H1 (cell line): ENCODE data around the gene B9D1. TPM values are rescaled to one million over a fixed set of nuclear protein-coding genes. Genes with fewer than 3 reads are reported as not detected.

Experiments used
- CTCF ChIA-PET: fragments of 300-600 bp; sonication (Branson Sonifier 250); formaldehyde crosslinking; loops from one replicate; lab custom pipeline; 2021; ENCODE audit not compliant: partially characterized antibody; lab: Charles Lee
- POLR2A ChIA-PET: fragments of 300-600 bp; sonication (Branson Sonifier 250); formaldehyde crosslinking; loops from one replicate; lab custom pipeline; 2021; ENCODE audit warnings: inconsistent platforms; ENCODE audit not compliant: partially characterized antibody; lab: Charles Lee
- DNase-seq, 2 experiments: peaks; one replicate each; pipeline versions ENCODE4 v3.0.0 to v3.0.0-alpha.2; 2010 to 2022; ENCODE audit warnings: low spot score in 2 of 2, low read depth in 1 of 2, mixed read lengths in 1 of 2
- FAIRE-seq: peaks from 2 replicates; lab custom pipeline; 2011; peaks lifted over from hg19 to GRCh38; lab: Jason Lieb, UNC
- H2AFZ ChIP-seq: 2 replicates; pipeline ENCODE4 v1.8.1; 2012; ENCODE audit warnings: low read length, inconsistent platforms
- H2AK5ac ChIP-seq: 2 replicates; pipeline ENCODE4 v1.6.1; 2013; ENCODE audit warnings: low read depth, low read length
- H2BK120ac ChIP-seq: replicated peaks from 2 replicates; pipeline ENCODE3; 2013; ENCODE audit warnings: low read depth, low read length, inconsistent platforms
- H2BK12ac ChIP-seq: 2 replicates; pipeline ENCODE4 v1.6.1; 2013; ENCODE audit warnings: low read depth, low read length
- H2BK15ac ChIP-seq: 2 replicates; pipeline ENCODE4 v1.6.1; 2013; ENCODE audit warnings: low read length
- H2BK20ac ChIP-seq: 2 replicates; pipeline ENCODE4 v1.6.1; 2013; ENCODE audit warnings: low read length
- H2BK5ac ChIP-seq: 2 replicates; pipeline ENCODE4 v1.6.1; 2013; ENCODE audit warnings: low read depth, low read length
- H3K14ac ChIP-seq: 2 replicates; pipeline ENCODE4 v1.6.1; 2013; ENCODE audit warnings: inconsistent platforms; ENCODE audit not compliant: insufficient read length
- H3K18ac ChIP-seq: 2 replicates; pipeline ENCODE4 v1.6.1; 2013; ENCODE audit warnings: low read length; ENCODE audit errors: extremely low read depth
- H3K23ac ChIP-seq: 2 replicates; pipeline ENCODE4 v1.6.1; 2013; ENCODE audit warnings: inconsistent platforms; ENCODE audit not compliant: insufficient read length
- H3K23me2 ChIP-seq: 2 replicates; pipeline ENCODE4 v1.6.1; 2013; ENCODE audit warnings: low read depth, low read length
- H3K27ac ChIP-seq: 2 replicates; pipeline ENCODE4 v1.6.1; 2011; ENCODE audit warnings: low read depth, low read length, inconsistent platforms
- H3K27me3 ChIP-seq, 4 experiments: replicated peaks in 1 of 4; 1 replicate in 1 of 4; 2 replicates in 3 of 4; pipeline versions ENCODE4 v1.6.1 to v1.8.1; 2011 to 2013; ENCODE audit warnings: low read length in 3 of 4, mild to moderate bottlenecking in 3 of 4, inconsistent platforms in 2 of 4, mixed read lengths in 2 of 4, moderate library complexity in 1 of 4; ENCODE audit not compliant: control insufficient read depth in 3 of 4, insufficient read depth in 3 of 4; ENCODE audit errors: extremely low read depth in 1 of 4
- H3K36me3 ChIP-seq, 4 experiments: 2 replicates each; pipeline versions ENCODE4 v1.6.1 to v1.8.1; 2011 to 2013; ENCODE audit warnings: mild to moderate bottlenecking in 4 of 4, low read length in 3 of 4, moderate library complexity in 2 of 4, control low read depth in 1 of 4, inconsistent platforms in 1 of 4; ENCODE audit not compliant: insufficient read depth in 4 of 4, control insufficient read depth in 2 of 4
- H3K4ac ChIP-seq: replicated peaks from 2 replicates; pipeline ENCODE3; 2013; ENCODE audit warnings: low read length, low read depth, mixed read lengths, inconsistent platforms; ENCODE audit not compliant: insufficient read length
- H3K4me1 ChIP-seq, 4 experiments: replicated peaks in 1 of 4; 1 replicate in 1 of 4; 2 replicates in 3 of 4; pipeline versions ENCODE4 v1.6.1 to v1.8.1; 2011 to 2013; ENCODE audit warnings: low read length in 3 of 4, inconsistent platforms in 2 of 4, mixed read lengths in 1 of 4; ENCODE audit not compliant: insufficient read depth in 4 of 4, control insufficient read depth in 3 of 4
- H3K4me2 ChIP-seq, 2 experiments: 2 replicates each; pipeline versions ENCODE4 v1.6.1 to v1.8.1; 2011 to 2013; ENCODE audit warnings: low read depth in 2 of 2, low read length in 2 of 2, control low read depth in 1 of 2, inconsistent platforms in 1 of 2, mild to moderate bottlenecking in 1 of 2; ENCODE audit not compliant: insufficient read depth in 1 of 2
- H3K4me3 ChIP-seq, 4 experiments: fragments of 200-600, 300-600 bp in 1 of 4; sonication (generic), shearing (Covaris generic), sonication (Bioruptor Twin) in 1 of 4; 2 replicates each; pipeline versions ENCODE4 v1.5.1 to v1.8.1; 2011 to 2016; ENCODE audit warnings: low read length in 4 of 4, low read depth in 3 of 4, control low read depth in 2 of 4, inconsistent platforms in 2 of 4, mild to moderate bottlenecking in 2 of 4, mixed read lengths in 1 of 4, moderate library complexity in 1 of 4; ENCODE audit not compliant: insufficient read depth in 2 of 4; ENCODE audit errors: extremely low read depth in 1 of 4
- H3K56ac ChIP-seq: replicated peaks from 2 replicates; pipeline ENCODE3; 2013; ENCODE audit warnings: low read depth, mild to moderate bottlenecking, mixed read lengths, low read length, inconsistent platforms; ENCODE audit not compliant: insufficient read length
- H3K79me1 ChIP-seq: 2 replicates; pipeline ENCODE4 v1.6.1; 2013; ENCODE audit warnings: low read depth, low read length, control low read depth
- H3K79me2 ChIP-seq, 2 experiments: 2 replicates each; pipeline versions ENCODE4 v1.6.1 to v1.8.1; 2012 to 2013; ENCODE audit warnings: low read length in 2 of 2, mild to moderate bottlenecking in 2 of 2, inconsistent platforms in 1 of 2; ENCODE audit not compliant: insufficient read depth in 2 of 2, control insufficient read depth in 1 of 2
- H3K9ac ChIP-seq, 4 experiments: replicated peaks in 1 of 4; 1 replicate in 1 of 4; 2 replicates in 3 of 4; pipeline versions ENCODE4 v1.6.1 to v1.8.1; 2011 to 2013; ENCODE audit warnings: low read depth in 3 of 4, low read length in 3 of 4, control low read depth in 2 of 4, mild to moderate bottlenecking in 2 of 4, moderate library complexity in 2 of 4, inconsistent platforms in 1 of 4; ENCODE audit errors: extremely low read depth in 1 of 4
- H3K9me3 ChIP-seq, 2 experiments: 2 replicates each; pipeline versions ENCODE4 v1.6.1 to v1.8.1; 2012 to 2013; ENCODE audit warnings: mild to moderate bottlenecking in 2 of 2, moderate library complexity in 2 of 2, control low read depth in 1 of 2, inconsistent platforms in 1 of 2, low read depth in 1 of 2, low read length in 1 of 2, mixed read lengths in 1 of 2; ENCODE audit not compliant: insufficient read depth in 2 of 2
- H4K20me1 ChIP-seq, 2 experiments: replicated peaks in 1 of 2; 2 replicates each; pipeline versions ENCODE3 to v1.8.1; 2011 to 2013; ENCODE audit warnings: inconsistent platforms in 2 of 2, low read length in 2 of 2, mild to moderate bottlenecking in 1 of 2; ENCODE audit not compliant: insufficient read depth in 2 of 2, control insufficient read depth in 1 of 2
- H4K5ac ChIP-seq: 2 replicates; pipeline ENCODE4 v1.6.1; 2013; ENCODE audit warnings: low read length, low read depth, mixed read lengths, inconsistent platforms; ENCODE audit not compliant: insufficient read length
- H4K8ac ChIP-seq: 2 replicates; pipeline ENCODE4 v1.8.0; 2013; ENCODE audit warnings: mild to moderate bottlenecking, moderate library complexity, low read length, inconsistent platforms; ENCODE audit not compliant: insufficient read depth; ENCODE audit errors: extremely low read depth
- H4K91ac ChIP-seq: replicated peaks from 2 replicates; pipeline ENCODE3; 2013; ENCODE audit warnings: low read length, mixed read lengths, inconsistent platforms; ENCODE audit not compliant: insufficient read length
- ATF3 ChIP-seq: IDR thresholded peaks from 2 replicates; pipeline ENCODE4 v1.6.1; 2011; ENCODE audit warnings: low read depth, mild to moderate bottlenecking, low read length; ENCODE audit not compliant: insufficient read depth
- BCL11A ChIP-seq, 2 experiments: IDR thresholded peaks; one replicate each; pipeline ENCODE4 v1.6.1; 2011; ENCODE audit warnings: low read depth in 2 of 2, low read length in 2 of 2, mild to moderate bottlenecking in 2 of 2
- HDAC2 ChIP-seq, 2 experiments: fragments of 300-600 bp in 1 of 2; sonication (generic) in 1 of 2; IDR thresholded peaks; 2 replicates each; pipeline ENCODE4 v1.6.1; 2011 to 2012; ENCODE audit warnings: low read depth in 2 of 2, low read length in 2 of 2, mild to moderate bottlenecking in 2 of 2, moderate library complexity in 2 of 2, borderline replicate concordance in 1 of 2, inconsistent platforms in 1 of 2
- RAD21 ChIP-seq, 2 experiments: IDR thresholded peaks in 1 of 2; conservative IDR thresholded peaks in 1 of 2; 2 replicates each; pipeline ENCODE4 v1.6.1; 2011; ENCODE audit warnings: low read depth in 2 of 2, low read length in 2 of 2, improper control_type of control experiment in 1 of 2, inconsistent platforms in 1 of 2, mild to moderate bottlenecking in 1 of 2, moderate library complexity in 1 of 2
- RBBP5 ChIP-seq: IDR thresholded peaks from 2 replicates; pipeline ENCODE4 v1.7.1; 2012; ENCODE audit warnings: low read depth, mild to moderate bottlenecking, inconsistent platforms, low read length, moderate library complexity, borderline replicate concordance
- USF2 ChIP-seq: IDR thresholded peaks from 2 replicates; pipeline ENCODE4 v1.6.1; 2011; ENCODE audit warnings: low read length, improper control_type of control experiment
- WGBS, 2 experiments: shearing (Covaris generic) in 1 of 2; methylation state at CpG; one replicate each; pipeline versions ENCODE4 v1.1.6 to v1.1.7; 2013 to 2015; ENCODE audit warnings: low lambda C conversion rate in 2 of 2, mixed read lengths in 2 of 2, inconsistent platforms in 1 of 2, low coverage in 1 of 2, missing lambda C conversion rate in 1 of 2; ENCODE audit not compliant: insufficient replicate concordance in 2 of 2, insufficient coverage in 1 of 2, insufficient read length in 1 of 2; ENCODE audit errors: extremely low coverage in 1 of 2, missing lambda C conversion rate in 1 of 2; 5-methylcytosine and 5-hydroxymethylcytosine counted together
- polyA plus RNA-seq, 7 experiments: library from polyadenylated mRNA; depleted of rRNA in 3 of 7; stranded (reverse) in 5 of 7; unstranded in 2 of 7; fragments of >200 nt in 5 of 7; fragments of 200-250 nt in 2 of 7; gene quantifications; 1 replicate in 5 of 7; 2 replicates in 1 of 7; 4 replicates in 1 of 7; pipeline versions ENCODE4 v1.2.1 to v1.2.3, GENCODE V29; 2011 to 2013; ENCODE audit warnings: missing spikeins in 2 of 7, mixed read lengths in 2 of 7
- total RNA-seq: library from RNA; stranded (reverse); fragmentation: NEBNext Ultra II Directional; extraction: Animal tissue kit (Norgen Biotek cat#: 25700); gene quantifications from 2 replicates; pipeline ENCODE4 v1.2.1, GENCODE V29; 2021

B9D1 gene
- total and polyA plus RNA-seq, 2 of the 8 experiments (the other 6 are each of a cell fraction or from before 2014, with no cell fraction given): 24.6 to 65.7 TPM

DNA sequence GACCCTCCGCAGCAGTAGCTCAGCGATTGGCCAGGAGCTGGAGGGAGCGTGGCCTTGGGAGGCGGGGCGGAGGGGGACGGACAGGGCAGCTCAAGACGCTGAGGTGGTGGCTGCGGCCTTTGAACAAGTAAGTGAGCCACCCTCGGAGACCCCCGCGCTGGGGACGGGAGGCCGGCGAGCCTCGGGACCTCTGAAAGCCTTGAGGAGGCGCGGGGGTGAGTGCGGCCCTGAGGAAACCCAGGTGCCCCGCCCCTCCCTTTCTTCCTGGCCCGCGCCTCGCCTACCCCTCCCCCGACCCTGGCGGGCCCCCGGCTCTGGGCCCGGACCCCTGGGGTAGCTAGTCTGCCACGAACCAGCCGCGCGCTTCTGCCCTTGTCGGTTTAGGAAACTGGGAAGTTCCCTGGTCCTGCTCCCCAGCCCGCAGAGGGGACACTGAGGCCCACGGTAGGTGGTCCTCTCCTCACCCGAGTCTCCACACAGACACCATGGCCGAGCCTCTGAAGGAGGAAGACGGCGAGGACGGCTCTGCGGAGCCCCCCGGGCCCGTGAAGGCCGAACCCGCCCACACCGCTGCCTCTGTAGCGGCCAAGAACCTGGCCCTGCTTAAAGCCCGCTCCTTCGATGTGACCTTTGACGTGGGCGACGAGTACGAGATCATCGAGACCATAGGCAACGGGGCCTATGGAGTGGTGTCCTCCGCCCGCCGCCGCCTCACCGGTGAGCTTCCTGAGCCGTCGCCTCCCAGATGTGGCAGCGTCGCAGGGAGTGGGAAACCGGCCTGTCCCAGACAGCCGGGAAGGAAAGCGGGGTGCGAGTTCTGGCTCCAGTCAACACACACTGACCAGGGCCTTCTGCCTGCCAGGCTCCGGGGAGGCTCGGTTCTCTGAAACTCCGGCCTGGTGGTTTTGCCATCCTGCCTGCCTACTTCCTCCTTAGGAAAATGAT, 16.2 kb upstream of the B9D1 start, which contains the start of gene MAPK7:
MAPK7 (plus strand) TSS at position 83 of the 945 bp plus-strand sequence; CDS start at position 486, 403 bp downstream.
- H2AFZ ChIP-seq: peak within 1 kb of the TSS; percentile 30
- no peak within 1 kb of the TSS for H3K14ac ChIP-seq
- no peak within 1 kb of the TSS for H2AK5ac ChIP-seq
- H3K23me2 ChIP-seq: peaks cover 8% of the 10 kb centered on the region; the same call in 1 of the 2 replicates
- H2BK120ac ChIP-seq: no peak within 1 kb of the TSS
- peaks cover 0 to 30% of the 10 kb centered on the region in 2 experiments; a peak in 2 of 4 replicates for H3K79me2 ChIP-seq
- 17% methylated on average over 48 of the region's 69 CpGs; no CpG with 5 or more reads in 1 of the 2 experiments for WGBS, 2 experiments
- FAIRE-seq (no peak), DNase-seq (no peak)
- peak within 1 kb of the TSS; percentile 87 for H3K56ac ChIP-seq
- H3K27ac ChIP-seq: peak within 1 kb of the TSS; percentile 79
- no peak within 1 kb of the TSS; the same call in 1 of the 2 replicates for H2BK12ac ChIP-seq
- peak within 1 kb of the TSS; percentile 77 to 88 (median 84) for H3K9ac ChIP-seq
- peak within 1 kb of the TSS; percentile 95 to 97 for H3K4me2 ChIP-seq
- POLR2A ChIA-PET: interaction anchor here (0.7 to 3.8 kb wide), 13 partner anchors 8 to 391 kb away, joined by 3 to 32 read pairs (median 4); partner anchors contain the start of genes ALDH3A2, B9D1 and MFAP4
- H3K79me1 ChIP-seq: peaks cover 13% of the 10 kb centered on the region
- no peaks in the 10 kb centered on the region for H3K9me3 ChIP-seq
- H3K4me1 ChIP-seq: peaks cover 0 to 9% (median 4%) of the 10 kb centered on the region in 4 experiments
- CTCF ChIA-PET: interaction anchor here (0.6 to 2.6 kb wide), 14 partner anchors 13 to 383 kb away, joined by 3 to 20 read pairs (median 5); partner anchors contain the start of gene B9D1
- H3K23ac ChIP-seq: no peak within 1 kb of the TSS
- peak within 1 kb of the TSS; percentile 5 for H3K4ac ChIP-seq
- H3K27me3 ChIP-seq: no peaks in the 10 kb centered on the region
- H4K20me1 ChIP-seq: peaks cover 0 to 19% of the 10 kb centered on the region in 2 experiments
- peak within 1 kb of the TSS; percentile 55; the same call in 1 of the 2 replicates for H2BK5ac ChIP-seq
- H3K36me3 ChIP-seq: peaks cover 27 to 42% (median 33%) of the 10 kb centered on the region in 4 experiments
- H2BK20ac ChIP-seq: no peak within 1 kb of the TSS
- peak within 1 kb of the TSS; percentile 59 to 90 (median 82) for H3K4me3 ChIP-seq
- peak within 1 kb of the TSS; percentile 98 for H4K8ac ChIP-seq
- peak within 1 kb of the TSS; percentile 78 for H4K5ac ChIP-seq
- peak within 1 kb of the TSS; percentile 84 for H3K18ac ChIP-seq
- peak within 1 kb of the TSS; percentile 79 for H4K91ac ChIP-seq
- no peak within 1 kb of the TSS; the same call in 1 of the 2 replicates for H2BK15ac ChIP-seq
- TF ChIP-seq BCL11A (IDR thresholded peaks at IDR 0.05; ENCODE audit: low read depth in 2 of 2, low read length in 2 of 2) (no peak), HDAC2 (IDR thresholded peaks at IDR 0.05; ENCODE audit: borderline replicate concordance in 1 of 2, low read depth in 2 of 2, low read length in 2 of 2) (0 out of 4 replicates have a peak, but pooled peaks of 1 of the 2 experiments have one; percentile 13), RBBP5 (no peak), RAD21 (IDR thresholded peaks at IDR 0.05 in 1 of 2, conservative IDR thresholded peaks at IDR 0.05 in 1 of 2; ENCODE audit: low read depth in 2 of 2, low read length in 2 of 2) (no peak), USF2 (no peak), ATF3 (no peak)
